ENCODE results near the gene UPF1. TPM values are rescaled to one million over a fixed set of nuclear protein-coding genes. Genes with fewer than 3 reads are reported as not detected.

The UPF1 gene
- total and polyA plus RNA-seq, 2 of the 13 experiments (the other 11 are each of a cell fraction or from before 2014, with no cell fraction given), result 16.9 to 41.8 TPM

DNA sequence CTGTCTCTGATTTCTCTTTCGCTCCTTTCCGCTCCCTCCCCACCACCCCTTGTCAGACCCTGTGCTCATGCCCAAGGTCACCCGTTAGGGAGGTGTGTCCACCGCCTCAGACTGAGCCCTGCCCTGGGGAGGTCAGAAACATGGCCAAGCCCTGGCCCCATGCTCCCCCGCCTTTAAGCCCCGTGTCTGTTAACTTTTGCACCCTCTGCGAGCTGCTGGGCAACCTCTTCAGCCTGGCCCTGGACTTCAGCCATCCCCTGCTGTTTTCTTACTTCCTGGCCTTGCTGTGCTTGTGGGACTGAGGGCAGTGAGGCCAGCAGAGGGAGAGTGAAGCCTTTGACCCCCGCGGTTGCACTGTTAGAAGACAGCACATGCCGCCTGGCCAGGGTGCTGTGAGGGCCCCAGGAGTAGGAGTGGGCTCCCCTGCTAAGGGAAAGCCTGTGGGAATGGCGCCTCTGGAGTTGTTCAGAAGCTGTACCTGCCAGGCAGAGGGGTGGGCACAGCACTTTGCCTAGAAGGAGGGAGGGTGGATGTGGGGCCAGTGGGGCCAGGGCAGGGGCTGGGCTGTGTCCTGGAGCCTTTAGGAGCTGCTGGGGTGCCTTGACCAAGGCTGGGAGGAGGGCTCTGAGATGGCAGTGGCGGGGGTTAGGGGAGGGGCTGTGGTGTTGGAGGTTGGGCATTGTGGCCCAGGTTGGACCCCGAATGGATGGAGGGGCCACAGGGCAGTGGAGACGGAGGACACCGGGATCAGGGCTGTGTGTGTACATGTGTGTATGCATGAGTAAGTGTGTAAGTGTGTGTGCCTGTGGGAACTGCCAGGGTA lies 7.9 kb downstream of the UPF1 start (continued):
- TF ChIP-seq DR1 (CRISPR knock-in tag; IDR thresholded peaks at IDR 0.05), result no peak; the same call in 1 of the 2 replicates
- TF ChIP-seq, protein P1, sequence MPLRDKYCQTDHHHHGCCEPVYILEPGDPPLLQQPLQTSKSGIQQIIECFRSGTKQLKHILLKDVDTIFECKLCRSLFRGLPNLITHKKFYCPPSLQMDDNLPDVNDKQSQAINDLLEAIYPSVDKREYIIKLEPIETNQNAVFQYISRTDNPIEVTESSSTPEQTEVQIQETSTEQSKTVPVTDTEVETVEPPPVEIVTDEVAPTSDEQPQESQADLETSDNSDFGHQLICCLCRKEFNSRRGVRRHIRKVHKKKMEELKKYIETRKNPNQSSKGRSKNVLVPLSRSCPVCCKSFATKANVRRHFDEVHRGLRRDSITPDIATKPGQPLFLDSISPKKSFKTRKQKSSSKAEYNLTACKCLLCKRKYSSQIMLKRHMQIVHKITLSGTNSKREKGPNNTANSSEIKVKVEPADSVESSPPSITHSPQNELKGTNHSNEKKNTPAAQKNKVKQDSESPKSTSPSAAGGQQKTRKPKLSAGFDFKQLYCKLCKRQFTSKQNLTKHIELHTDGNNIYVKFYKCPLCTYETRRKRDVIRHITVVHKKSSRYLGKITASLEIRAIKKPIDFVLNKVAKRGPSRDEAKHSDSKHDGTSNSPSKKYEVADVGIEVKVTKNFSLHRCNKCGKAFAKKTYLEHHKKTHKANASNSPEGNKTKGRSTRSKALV (CRISPR knock-in tag; IDR thresholded peaks at IDR 0.05), result no peak
- peak; percentile 62 for TF ChIP-seq FOSL2 (CRISPR knock-in tag; IDR thresholded peaks at IDR 0.05)
- peak; percentile 73; the same call in 1 of the 2 replicates for TF ChIP-seq HMG20A (CRISPR knock-in tag; IDR thresholded peaks at IDR 0.05; ENCODE audit: borderline replicate concordance)
- TF ChIP-seq NFE2L1 (CRISPR knock-in tag; IDR thresholded peaks at IDR 0.05; ENCODE audit: borderline replicate concordance), result no peak
- TF ChIP-seq GATA4 (IDR thresholded peaks at IDR 0.05; ENCODE audit: borderline replicate concordance, low read depth), result no peak
- no peak for TF ChIP-seq RBM22 (optimal IDR thresholded peaks at IDR 0.05; ENCODE audit: low read length)
- no peak for TF ChIP-seq SMYD3 (CRISPR knock-in tag; IDR thresholded peaks at IDR 0.05)
- TF ChIP-seq ZKSCAN8 (CRISPR knock-in tag; IDR thresholded peaks at IDR 0.05; ENCODE audit: borderline replicate concordance), result peak; percentile 68; the same call in 1 of the 2 replicates
- TF ChIP-seq, protein P2, sequence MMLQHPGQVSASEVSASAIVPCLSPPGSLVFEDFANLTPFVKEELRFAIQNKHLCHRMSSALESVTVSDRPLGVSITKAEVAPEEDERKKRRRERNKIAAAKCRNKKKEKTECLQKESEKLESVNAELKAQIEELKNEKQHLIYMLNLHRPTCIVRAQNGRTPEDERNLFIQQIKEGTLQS (CRISPR knock-in tag; IDR thresholded peaks at IDR 0.05), result no peak
- TF ChIP-seq, protein P3, sequence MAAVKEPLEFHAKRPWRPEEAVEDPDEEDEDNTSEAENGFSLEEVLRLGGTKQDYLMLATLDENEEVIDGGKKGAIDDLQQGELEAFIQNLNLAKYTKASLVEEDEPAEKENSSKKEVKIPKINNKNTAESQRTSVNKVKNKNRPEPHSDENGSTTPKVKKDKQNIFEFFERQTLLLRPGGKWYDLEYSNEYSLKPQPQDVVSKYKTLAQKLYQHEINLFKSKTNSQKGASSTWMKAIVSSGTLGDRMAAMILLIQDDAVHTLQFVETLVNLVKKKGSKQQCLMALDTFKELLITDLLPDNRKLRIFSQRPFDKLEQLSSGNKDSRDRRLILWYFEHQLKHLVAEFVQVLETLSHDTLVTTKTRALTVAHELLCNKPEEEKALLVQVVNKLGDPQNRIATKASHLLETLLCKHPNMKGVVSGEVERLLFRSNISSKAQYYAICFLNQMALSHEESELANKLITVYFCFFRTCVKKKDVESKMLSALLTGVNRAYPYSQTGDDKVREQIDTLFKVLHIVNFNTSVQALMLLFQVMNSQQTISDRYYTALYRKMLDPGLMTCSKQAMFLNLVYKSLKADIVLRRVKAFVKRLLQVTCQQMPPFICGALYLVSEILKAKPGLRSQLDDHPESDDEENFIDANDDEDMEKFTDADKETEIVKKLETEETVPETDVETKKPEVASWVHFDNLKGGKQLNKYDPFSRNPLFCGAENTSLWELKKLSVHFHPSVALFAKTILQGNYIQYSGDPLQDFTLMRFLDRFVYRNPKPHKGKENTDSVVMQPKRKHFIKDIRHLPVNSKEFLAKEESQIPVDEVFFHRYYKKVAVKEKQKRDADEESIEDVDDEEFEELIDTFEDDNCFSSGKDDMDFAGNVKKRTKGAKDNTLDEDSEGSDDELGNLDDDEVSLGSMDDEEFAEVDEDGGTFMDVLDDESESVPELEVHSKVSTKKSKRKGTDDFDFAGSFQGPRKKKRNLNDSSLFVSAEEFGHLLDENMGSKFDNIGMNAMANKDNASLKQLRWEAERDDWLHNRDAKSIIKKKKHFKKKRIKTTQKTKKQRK (IDR thresholded peaks at IDR 0.05; ENCODE audit: low read length), result no peak
- TF ChIP-seq ZNF121 (CRISPR knock-in tag; IDR thresholded peaks at IDR 0.05), result peak; percentile 59; the same call in 1 of the 2 replicates
- TF ChIP-seq, protein P4, sequence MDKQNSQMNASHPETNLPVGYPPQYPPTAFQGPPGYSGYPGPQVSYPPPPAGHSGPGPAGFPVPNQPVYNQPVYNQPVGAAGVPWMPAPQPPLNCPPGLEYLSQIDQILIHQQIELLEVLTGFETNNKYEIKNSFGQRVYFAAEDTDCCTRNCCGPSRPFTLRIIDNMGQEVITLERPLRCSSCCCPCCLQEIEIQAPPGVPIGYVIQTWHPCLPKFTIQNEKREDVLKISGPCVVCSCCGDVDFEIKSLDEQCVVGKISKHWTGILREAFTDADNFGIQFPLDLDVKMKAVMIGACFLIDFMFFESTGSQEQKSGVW (CRISPR knock-in tag; IDR thresholded peaks at IDR 0.05; ENCODE audit: borderline replicate concordance), result no peak
- TF ChIP-seq THAP11 (CRISPR knock-in tag; IDR thresholded peaks at IDR 0.05), result peak; percentile 61
- TF ChIP-seq TMF1 (CRISPR knock-in tag; IDR thresholded peaks at IDR 0.05; ENCODE audit: low read depth), result no peak
- TF ChIP-seq, protein P5, sequence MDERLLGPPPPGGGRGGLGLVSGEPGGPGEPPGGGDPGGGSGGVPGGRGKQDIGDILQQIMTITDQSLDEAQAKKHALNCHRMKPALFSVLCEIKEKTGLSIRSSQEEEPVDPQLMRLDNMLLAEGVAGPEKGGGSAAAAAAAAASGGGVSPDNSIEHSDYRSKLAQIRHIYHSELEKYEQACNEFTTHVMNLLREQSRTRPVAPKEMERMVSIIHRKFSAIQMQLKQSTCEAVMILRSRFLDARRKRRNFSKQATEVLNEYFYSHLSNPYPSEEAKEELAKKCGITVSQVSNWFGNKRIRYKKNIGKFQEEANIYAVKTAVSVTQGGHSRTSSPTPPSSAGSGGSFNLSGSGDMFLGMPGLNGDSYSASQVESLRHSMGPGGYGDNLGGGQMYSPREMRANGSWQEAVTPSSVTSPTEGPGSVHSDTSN (CRISPR knock-in tag; IDR thresholded peaks at IDR 0.05), result no peak
- peak; percentile 91 for TF ChIP-seq ETV5 (CRISPR knock-in tag; IDR thresholded peaks at IDR 0.05; ENCODE audit: borderline replicate concordance)
- no peak for TF ChIP-seq TCF7L2 (IDR thresholded peaks at IDR 0.05; ENCODE audit: low read depth, low read length)
- TF ChIP-seq, protein P6, sequence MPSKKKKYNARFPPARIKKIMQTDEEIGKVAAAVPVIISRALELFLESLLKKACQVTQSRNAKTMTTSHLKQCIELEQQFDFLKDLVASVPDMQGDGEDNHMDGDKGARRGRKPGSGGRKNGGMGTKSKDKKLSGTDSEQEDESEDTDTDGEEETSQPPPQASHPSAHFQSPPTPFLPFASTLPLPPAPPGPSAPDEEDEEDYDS (CRISPR knock-in tag; IDR thresholded peaks at IDR 0.05), result peak; percentile 60; the same call in 1 of the 2 replicates
- no peak for TF ChIP-seq ATM (IDR thresholded peaks at IDR 0.05; ENCODE audit: borderline replicate concordance)
- peak; percentile 84; the same call in 1 of the 2 replicates for TF ChIP-seq HIVEP1 (CRISPR knock-in tag; IDR thresholded peaks at IDR 0.05)

Measured in HepG2 (cell line).